Pancreas (tissue), 10 donors: Measurements from ENCODE around the gene OSTF1. TPM values are rescaled to one million over a fixed set of nuclear protein-coding genes. Genes with fewer than 3 reads are reported as not detected.

Experiments used
- ATAC-seq, 4 donors: fragments of 200-7000 bp; cut with Tn5 transposase; one replicate each; pipeline versions ENCODE4 v1.8.0 to v1.9.1; 2020; ENCODE audit warnings: mild to moderate bottlenecking in 4 of 4, moderate library complexity in 4 of 4
- DNase-seq, 6 donors: peaks; one replicate each; pipeline ENCODE4 v3.0.0-alpha.2; 2020
- FAIRE-seq: peaks from 2 replicates; lab custom pipeline; 2012; peaks lifted over from hg19 to GRCh38; lab: Jason Lieb, UNC
- H3K27ac ChIP-seq, 4 donors: fragments of 200-600 bp; sonication (generic); 1 replicate in 3 of 4; 2 replicates in 1 of 4; pipeline versions ENCODE4 v1.5.0 to v1.8.0; 2020
- H3K27me3 ChIP-seq, 4 donors: fragments of 200-600 bp; one replicate each; pipeline ENCODE4 v1.8.0; 2021
- H3K36me3 ChIP-seq, 3 donors: fragments of 200-600 bp; sonication (generic) in 1 of 3; one replicate each; pipeline versions ENCODE4 v1.5.0 to v1.8.0; 2020 to 2021
- H3K4me1 ChIP-seq, 3 donors: fragments of 200-600 bp; one replicate each; pipeline ENCODE4 v1.8.0; 2021
- H3K4me3 ChIP-seq, 4 donors: fragments of 200-600 bp; sonication (generic) in 2 of 4; one replicate each; pipeline versions ENCODE4 v1.5.0 to v1.8.0; 2020 to 2021
- H3K9me3 ChIP-seq, 4 donors: fragments of 200-600 bp; one replicate each; pipeline ENCODE4 v1.8.0; 2021
- CTCF ChIP-seq, 4 donors: fragments of 200-600 bp; sonication (generic) in 3 of 4; IDR thresholded peaks; one replicate each; pipeline versions ENCODE4 v1.5.0 to v1.8.0; 2021; ENCODE audit warnings: antibody characterized with exemption in 4 of 4
- WGBS, 2 donors: extraction: QIAGEN DNeasy Blood & Tissue Kit; methylation state at CpG; one replicate each; pipeline ENCODE4 v1.1.7; 2013; 5-methylcytosine and 5-hydroxymethylcytosine counted together
- intact Hi-C, 3 donors: fragments of 100-400 bp; cut with DNase I; formaldehyde crosslinking; loops; one replicate each; pipeline versions ENCODE4 v1.11.1 to v1.14.2; 2022
- polyA plus RNA-seq, 2 donors: library from polyadenylated mRNA; stranded (reverse); fragments of 200-250 nt; gene quantifications; one replicate each; pipeline ENCODE4 v1.2.3, GENCODE V29; 2013
- total RNA-seq, 6 donors: library from RNA; stranded (reverse); fragmentation: NEBNext Ultra II Directional in 4 of 6; extraction: Animal tissue kit (Norgen Biotek cat#: 25700) in 4 of 6; gene quantifications; one replicate each; pipeline versions ENCODE4 v1.2.1 to v1.2.4, GENCODE V29; 2021 to 2023
- donor health status: healthy with polysubstance abuse.
- donor health status: DM: no; HTN: no; CAD: no; lungs with moderate emphysema.
- donor health status: DM: no; HTN: no; CAD: no.
- donor health status: control.
- donor health status: control.
- donor health status: Bipolar disorder and iron deficiency.
- donor health status: DM: yes; HTN: yes; CAD: no.
- donor health status: DM: no; HTN: no; CAD: no.
- donor health status: DM: no; HTN: no; CAD: no.
- donor health status: DM: yes; HTN: yes; CAD: no.

OSTF1 gene
- total and polyA plus RNA-seq, 8 donors, result 10.0 to 29.0 (median 12.5) TPM

GRCh38 chr9:75046725-75047345 lies 41.5 kb upstream of the OSTF1 start:
- Histone ChIP-seq H3K9me3 (no peaks in the 10 kb centered on the region), H3K27me3 (no peaks in the 10 kb centered on the region), H3K27ac (no peak overlapping the region), H3K4me3 (no peak overlapping the region), H3K36me3 (no peaks in the 10 kb centered on the region), H3K4me1 (no peaks in the 10 kb centered on the region)
- intact Hi-C loops, result no loop called here
- ATAC-seq (no peak), DNase-seq (no peak), FAIRE-seq (no peak)
- no peak for TF ChIP-seq CTCF (IDR thresholded peaks at IDR 0.05)
- 77 to 92% methylated on average over 3 of the region's 3 CpGs for WGBS, 2 donors

- TF ChIP-seq CTCF (IDR thresholded peaks at IDR 0.05), result no peak
- DNase-seq (no peak), ATAC-seq (no peak), FAIRE-seq (no peak)
- Histone ChIP-seq H3K4me3 (no peak overlapping the region), H3K27ac (no peak overlapping the region), H3K9me3 (no peaks in the 10 kb centered on the region), H3K36me3 (no peaks in the 10 kb centered on the region), H3K4me1 (no peaks in the 10 kb centered on the region), H3K27me3 (no peaks in the 10 kb centered on the region)
- 47 to 48% methylated on average over 2 of the region's 2 CpGs for WGBS, 2 donors
- intact Hi-C loops, result no loop called here
These were observed 40.8 kb upstream of the OSTF1 start for GRCh38 chr9:75047506-75047905.

- Histone ChIP-seq H3K27me3 (no peaks in the 10 kb centered on the region), H3K9me3 (no peaks in the 10 kb centered on the region), H3K4me1 (no peaks in the 10 kb centered on the region), H3K4me3 (no peak overlapping the region), H3K36me3 (no peaks in the 10 kb centered on the region), H3K27ac (no peak overlapping the region)
- no peak for TF ChIP-seq CTCF (IDR thresholded peaks at IDR 0.05)
- no peak for DNase-seq
- intact Hi-C loops, result no loop called here
- FAIRE-seq, result no peak
- no peak for ATAC-seq
These were observed 37.0 kb upstream of the OSTF1 start for GRCh38 chr9:75051285-75051684.

GRCh38 chr9:75053869-75054268 lies 34.4 kb upstream of the OSTF1 start:
- H3K36me3 ChIP-seq, result no peaks in the 10 kb centered on the region
- no peak overlapping the region for H3K27ac ChIP-seq
- no peak for TF ChIP-seq CTCF (IDR thresholded peaks at IDR 0.05)
- FAIRE-seq (no peak), ATAC-seq (no peak), DNase-seq (no peak)
- intact Hi-C loops, result no loop called here
- no peak overlapping the region for H3K4me3 ChIP-seq
- WGBS, 2 donors, result 85 to 100% methylated on average over 1 of the region's 1 CpG
- H3K9me3 ChIP-seq, result no peaks in the 10 kb centered on the region
- H3K4me1 ChIP-seq, result no peaks in the 10 kb centered on the region
- no peaks in the 10 kb centered on the region for H3K27me3 ChIP-seq

GRCh38 chr9:75054368-75055001 lies 33.8 kb upstream of the OSTF1 start:
- Histone ChIP-seq H3K36me3 (no peaks in the 10 kb centered on the region), H3K27me3 (no peaks in the 10 kb centered on the region), H3K4me1 (no peaks in the 10 kb centered on the region), H3K4me3 (no peak overlapping the region), H3K27ac (no peak overlapping the region), H3K9me3 (no peaks in the 10 kb centered on the region)
- WGBS, 2 donors, result 72 to 74% methylated on average over 5 of the region's 5 CpGs
- DNase-seq (no peak), ATAC-seq (no peak), FAIRE-seq (no peak)
- no peak for TF ChIP-seq CTCF (IDR thresholded peaks at IDR 0.05)
- intact Hi-C loops, result no loop called here
